Measurements from ENCODE around the gene RAD1.

RAD1 gene

DNA sequence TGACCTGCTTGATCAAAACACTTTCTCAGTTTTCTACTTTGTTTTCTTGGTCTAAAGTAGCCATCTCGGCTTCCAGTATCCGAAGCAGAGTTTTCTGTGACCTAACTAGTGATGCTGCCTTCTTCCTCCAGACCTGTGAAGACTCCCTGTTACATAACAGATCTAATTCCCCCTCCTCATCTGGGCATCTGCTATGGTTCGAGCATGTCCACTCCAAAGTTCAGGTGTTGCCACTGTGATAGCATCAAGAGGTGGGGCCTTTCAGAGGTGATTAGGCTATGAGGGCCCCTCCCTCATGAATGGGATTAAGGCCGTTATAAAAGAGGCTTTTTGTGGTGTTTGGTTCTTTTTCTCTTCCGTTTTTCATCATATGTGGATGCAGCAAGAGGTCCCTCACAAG, 56.1 kb downstream of the RAD1 start:
- no peak for DNase-seq

DNA sequence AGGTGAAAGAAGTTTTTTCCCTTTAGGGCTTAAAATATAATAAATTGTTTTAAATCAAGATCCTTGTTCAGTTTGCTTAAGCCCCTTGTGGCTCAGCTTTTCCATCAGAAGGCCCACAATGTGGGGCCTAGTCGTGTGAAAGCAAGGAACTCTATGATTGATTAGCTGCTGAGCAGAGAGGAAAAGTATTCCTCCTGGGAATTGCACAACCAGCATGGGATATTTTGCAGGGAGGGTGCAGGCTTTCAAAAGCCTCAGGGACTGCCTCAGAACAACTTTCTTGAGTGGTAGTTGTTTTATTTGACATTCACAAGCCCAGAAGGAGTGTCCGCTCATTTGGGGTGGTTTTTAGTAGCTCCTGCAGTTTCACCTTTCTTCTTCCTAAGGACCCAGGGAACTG, 56.5 kb downstream of the RAD1 start:
- peak; percentile 60 for DNase-seq

DNA sequence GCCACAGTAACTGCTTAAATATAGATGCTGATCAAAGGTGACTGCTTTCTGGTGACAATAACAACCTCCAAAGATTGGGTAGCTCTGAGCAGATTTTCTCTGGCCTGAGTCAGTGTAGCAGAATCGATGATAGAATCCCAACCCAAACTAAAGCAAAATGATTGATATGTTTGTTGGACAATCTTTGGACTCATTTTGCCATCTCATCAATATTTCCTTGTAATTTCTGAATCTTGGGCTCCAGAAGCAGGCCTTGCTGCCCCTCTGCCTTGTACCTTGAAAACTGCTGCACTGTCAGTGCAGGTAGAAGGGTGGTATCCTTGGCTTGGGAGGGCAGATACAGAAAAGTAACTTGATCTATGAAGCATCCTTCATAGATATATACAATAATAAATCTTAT, 57.4 kb downstream of the RAD1 start:
- DNase-seq = no peak

DNA sequence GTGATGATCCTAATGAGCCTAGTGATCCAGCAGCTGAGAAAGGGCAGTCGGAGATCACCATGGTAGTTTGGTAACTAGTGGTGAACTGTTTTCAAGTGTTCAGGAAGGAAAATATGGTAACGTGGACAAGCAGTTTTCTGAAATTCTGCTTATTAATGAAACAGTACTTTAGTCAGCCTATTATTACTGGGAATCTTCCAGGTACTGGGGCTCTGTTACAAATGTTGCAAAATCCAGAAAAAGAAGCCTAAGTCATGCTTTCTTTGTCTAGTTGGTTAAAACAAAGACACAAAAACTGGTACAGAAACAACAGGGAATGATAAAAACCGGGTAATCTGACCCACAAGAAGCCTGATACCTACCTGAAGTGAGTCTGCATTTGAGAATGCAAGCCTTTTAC, 58.1 kb downstream of the RAD1 start:
- DNase-seq = no peak

Measured in fibroblast of skin of abdomen (primary cell).